GM23338 (cell line): Measurements from ENCODE around the gene TTC8. TPM values are rescaled to one million over a fixed set of nuclear protein-coding genes. Genes with fewer than 3 reads are reported as not detected.
A peak's percentile ranks its signal among the peaks of the same experiment; 100 is the strongest.

Experiments
- ATAC-seq: fragments of 200-7000 bp; cut with Tn5 transposase; 3 replicates; pipeline ENCODE4 v1.9.1; 2020
- DNase-seq: peaks from one replicate; pipeline ENCODE4 v3.0.0-alpha.2; 2015; ENCODE audit warnings: low spot score
- H2AFZ ChIP-seq: fragments of 200-600 bp; sonication (generic); 2 replicates; pipeline ENCODE4 v1.8.0; 2016; ENCODE audit warnings: antibody characterized with exemption, mild to moderate bottlenecking, moderate library complexity
- H3F3A ChIP-seq: fragments of 200-600 bp; sonication (generic); replicated peaks from 2 replicates; pipeline ENCODE4 v1.8.0; 2017; ENCODE audit warnings: antibody characterized with exemption, mixed run types, low read depth
- H3K27ac ChIP-seq: fragments of 200-600 bp; sonication (generic); 2 replicates; pipeline ENCODE4 v1.6.1; 2016; ENCODE audit warnings: low read depth
- H3K27me3 ChIP-seq: fragments of 200-600 bp; sonication (generic); 2 replicates; pipeline ENCODE4 v1.8.0; 2016; ENCODE audit warnings: mild to moderate bottlenecking, mixed run types, moderate library complexity; ENCODE audit not compliant: insufficient read depth
- H3K36me3 ChIP-seq: fragments of 200-600 bp; sonication (generic); 2 replicates; pipeline ENCODE4 v1.8.0; 2016; ENCODE audit warnings: mild to moderate bottlenecking; ENCODE audit not compliant: insufficient read depth
- H3K4me1 ChIP-seq: fragments of 200-600 bp; sonication (generic); 2 replicates; pipeline ENCODE4 v1.8.0; 2016; ENCODE audit warnings: mild to moderate bottlenecking, moderate library complexity; ENCODE audit not compliant: insufficient read depth
- H3K4me2 ChIP-seq: fragments of 200-600 bp; sonication (generic); 2 replicates; pipeline ENCODE4 v1.7.1; 2017; ENCODE audit warnings: mixed run types
- H3K4me3 ChIP-seq: fragments of 200-600 bp; sonication (generic); 2 replicates; pipeline ENCODE4 v1.6.1; 2016; ENCODE audit warnings: mixed run types
- H3K79me2 ChIP-seq: fragments of 200-600 bp; sonication (generic); replicated peaks from 2 replicates; pipeline ENCODE4 v1.8.0; 2017; ENCODE audit warnings: mild to moderate bottlenecking; ENCODE audit not compliant: insufficient read depth
- H3K9me2 ChIP-seq: fragments of 200-600 bp; sonication (generic); 2 replicates; pipeline ENCODE4 v1.8.0; 2017; ENCODE audit not compliant: insufficient read depth
- H4K20me1 ChIP-seq: fragments of 200-600 bp; sonication (generic); replicated peaks from 2 replicates; pipeline ENCODE4 v1.8.0; 2017; ENCODE audit warnings: mild to moderate bottlenecking; ENCODE audit not compliant: insufficient read depth
- H3K27ac Mint-ChIP-seq: 2 replicates; pipeline ENCODE4 v1.8.0; 2020; ENCODE audit warnings: inconsistent platforms, mild to moderate bottlenecking, moderate library complexity, mixed read lengths
- H3K27me3 Mint-ChIP-seq: 3 replicates; pipeline ENCODE4 v1.8.0; 2022; ENCODE audit warnings: low read depth, mild to moderate bottlenecking, moderate library complexity, mixed read lengths, inconsistent platforms; ENCODE audit not compliant: insufficient read depth, poor library complexity
- H3K36me3 Mint-ChIP-seq: 3 replicates; pipeline ENCODE4 v1.8.0; 2021; ENCODE audit warnings: low read depth, mild to moderate bottlenecking, inconsistent platforms, moderate library complexity, mixed read lengths
- H3K4me1 Mint-ChIP-seq: 3 replicates; pipeline ENCODE4 v1.8.0; 2020; ENCODE audit warnings: mild to moderate bottlenecking, inconsistent platforms, mixed read lengths
- H3K4me3 Mint-ChIP-seq: 3 replicates; pipeline ENCODE4 v1.8.0; 2021; ENCODE audit warnings: moderate library complexity, mild to moderate bottlenecking, inconsistent platforms, mixed read lengths
- H3K9me3 Mint-ChIP-seq: 3 replicates; pipeline ENCODE4 v1.8.0; 2020; ENCODE audit warnings: moderate library complexity, mild to moderate bottlenecking, inconsistent platforms, mixed read lengths
- CTCF ChIP-seq, 2 experiments: fragments of 200-600 bp in 1 of 2; sonication (generic) in 1 of 2; conservative IDR thresholded peaks; 2 replicates each; pipeline versions ENCODE4 v1.5.1 to v1.6.1; 2016 to 2017; ENCODE audit warnings: antibody characterized with exemption in 2 of 2, low read depth in 2 of 2, mild to moderate bottlenecking in 2 of 2, moderate library complexity in 1 of 2
- EZH2phosphoT487 ChIP-seq: fragments of 200-600 bp; sonication (generic); IDR thresholded peaks from one replicate; pipeline ENCODE4 v1.8.1; 2018; ENCODE audit warnings: antibody characterized with exemption; ENCODE audit not compliant: unreplicated experiment
- JUNB ChIP-seq: IDR thresholded peaks from one replicate; pipeline ENCODE4 v1.6.1; 2016; ENCODE audit warnings: antibody characterized with exemption; ENCODE audit not compliant: unreplicated experiment
- NANOG ChIP-seq: IDR thresholded peaks from 2 replicates; pipeline ENCODE4 v1.6.1; 2016; ENCODE audit warnings: antibody characterized with exemption, borderline replicate concordance
- POLR2AphosphoS5 ChIP-seq: IDR thresholded peaks from 2 replicates; pipeline ENCODE4 v1.6.1; 2016; ENCODE audit warnings: antibody characterized with exemption, low read depth
- REST ChIP-seq: IDR thresholded peaks from one replicate; pipeline ENCODE4 v1.6.1; 2018; ENCODE audit warnings: antibody characterized with exemption; ENCODE audit not compliant: unreplicated experiment
- ZNF331 ChIP-seq: fragments of 250-450 bp; sonication (Bioruptor Pico); IDR thresholded peaks from 2 replicates; pipeline ENCODE4 v1.5.0; 2020; ENCODE audit warnings: low read depth, mild to moderate bottlenecking, moderate library complexity
- polyA plus RNA-seq: library from polyadenylated mRNA; unstranded; fragments of >200 nt; fragmentation: Nextera tagmentation; extraction: Ambion mirVana; gene quantifications from 2 replicates; pipeline ENCODE4 v1.2.1, GENCODE V29; 2016
- total RNA-seq: library from RNA; depleted of rRNA; stranded (reverse); fragments of >200 nt; shearing (Covaris generic); gene quantifications from 2 replicates; pipeline ENCODE4 v1.2.3, GENCODE V29; 2014
- TF ChIP-seq, protein P1 (sequence below): fragments of 250-450 bp; sonication (Bioruptor Pico); IDR thresholded peaks from 2 replicates; pipeline ENCODE4 v1.5.0; 2020; ENCODE audit warnings: mild to moderate bottlenecking, moderate library complexity

The TTC8 gene
- total and polyA plus RNA-seq, 2 experiments from 2014 or later = 7.5 to 10.5 TPM

DNA sequence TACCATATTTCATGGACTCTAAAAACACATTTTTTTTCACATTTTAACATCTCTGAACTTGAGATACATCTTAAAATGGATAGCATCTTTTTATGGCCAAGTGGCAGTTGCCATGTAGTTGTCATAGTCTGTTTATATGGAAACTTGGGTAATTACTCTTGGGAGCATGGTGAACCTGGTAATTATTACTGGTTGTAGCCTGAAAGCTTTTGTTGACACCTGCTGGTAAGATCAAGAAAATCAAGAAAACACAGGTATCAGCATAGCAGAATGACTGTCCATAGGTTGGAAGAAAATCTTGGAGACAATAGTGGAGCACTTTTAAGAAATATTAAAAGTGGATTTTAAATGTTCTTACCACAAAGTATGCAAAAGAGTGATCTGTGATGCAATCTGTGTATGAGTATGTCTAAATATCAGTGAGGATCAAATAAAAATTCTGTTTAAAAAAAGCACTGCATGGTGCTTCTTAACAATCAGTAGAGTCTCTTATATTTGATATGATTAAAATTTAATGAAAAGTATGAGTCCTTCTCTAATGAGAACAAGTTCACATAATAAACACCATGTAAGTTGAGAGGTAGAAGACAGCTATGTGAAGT, 44.2 kb downstream of the TTC8 start:
- H3K4me3 Mint-ChIP-seq = no peak overlapping the region
- Histone ChIP-seq H2AFZ (no peak overlapping the region), H3K4me3 (no peak overlapping the region), H3K27ac (no peak overlapping the region), H3K27me3 (no peaks in the 10 kb centered on the region), H4K20me1 (no peaks in the 10 kb centered on the region; the same call in 1 of the 2 replicates), H3F3A (no peaks in the 10 kb centered on the region), H3K4me1 (no peaks in the 10 kb centered on the region), H3K36me3 (no peaks in the 10 kb centered on the region), H3K79me2 (no peaks in the 10 kb centered on the region), H3K9me2 (no peaks in the 10 kb centered on the region), H3K4me2 (no peak overlapping the region)
- no peaks in the 10 kb centered on the region; the same call in 2 of the 3 replicates for H3K4me1 Mint-ChIP-seq
- H3K9me3 Mint-ChIP-seq = no peaks in the 10 kb centered on the region
- no peak overlapping the region for H3K27ac Mint-ChIP-seq
- no peaks in the 10 kb centered on the region for H3K36me3 Mint-ChIP-seq
- TF ChIP-seq POLR2AphosphoS5 (no peak), CTCF (conservative IDR thresholded peaks at IDR 0.05; ENCODE audit: low read depth in 2 of 2) (peak; percentile 57 to 70)
- DNase-seq (peak; percentile 33), ATAC-seq (peak; percentile 48; the same call in 2 of the 3 replicates)
- no peaks in the 10 kb centered on the region for H3K27me3 Mint-ChIP-seq

- DNase-seq = no peak
- no peaks in the 10 kb centered on the region for H4K20me1 ChIP-seq
- no peaks in the 10 kb centered on the region for H3K9me3 Mint-ChIP-seq
- H3K27ac Mint-ChIP-seq = no peak overlapping the region
- H3K4me2 ChIP-seq = no peak overlapping the region
- H3K27me3 ChIP-seq = no peaks in the 10 kb centered on the region
- H2AFZ ChIP-seq = no peak overlapping the region
- no peaks in the 10 kb centered on the region for H3F3A ChIP-seq
- H3K4me3 Mint-ChIP-seq = no peak overlapping the region
- no peaks in the 10 kb centered on the region for H3K4me1 ChIP-seq
- no peaks in the 10 kb centered on the region for H3K9me2 ChIP-seq
- H3K36me3 Mint-ChIP-seq = no peaks in the 10 kb centered on the region
- no peak overlapping the region for H3K4me3 ChIP-seq
- H3K4me1 Mint-ChIP-seq = no peaks in the 10 kb centered on the region; the same call in 2 of the 3 replicates
- no peaks in the 10 kb centered on the region for H3K27me3 Mint-ChIP-seq
- no peak for ATAC-seq
- H3K79me2 ChIP-seq = no peaks in the 10 kb centered on the region
- H3K36me3 ChIP-seq = no peaks in the 10 kb centered on the region
- H3K27ac ChIP-seq = no peak overlapping the region
- TF ChIP-seq JUNB (no peak), NANOG (no peak), REST (no peak), ZNF331 (no peak), EZH2phosphoT487 (no peak)
- TF ChIP-seq, protein P1, sequence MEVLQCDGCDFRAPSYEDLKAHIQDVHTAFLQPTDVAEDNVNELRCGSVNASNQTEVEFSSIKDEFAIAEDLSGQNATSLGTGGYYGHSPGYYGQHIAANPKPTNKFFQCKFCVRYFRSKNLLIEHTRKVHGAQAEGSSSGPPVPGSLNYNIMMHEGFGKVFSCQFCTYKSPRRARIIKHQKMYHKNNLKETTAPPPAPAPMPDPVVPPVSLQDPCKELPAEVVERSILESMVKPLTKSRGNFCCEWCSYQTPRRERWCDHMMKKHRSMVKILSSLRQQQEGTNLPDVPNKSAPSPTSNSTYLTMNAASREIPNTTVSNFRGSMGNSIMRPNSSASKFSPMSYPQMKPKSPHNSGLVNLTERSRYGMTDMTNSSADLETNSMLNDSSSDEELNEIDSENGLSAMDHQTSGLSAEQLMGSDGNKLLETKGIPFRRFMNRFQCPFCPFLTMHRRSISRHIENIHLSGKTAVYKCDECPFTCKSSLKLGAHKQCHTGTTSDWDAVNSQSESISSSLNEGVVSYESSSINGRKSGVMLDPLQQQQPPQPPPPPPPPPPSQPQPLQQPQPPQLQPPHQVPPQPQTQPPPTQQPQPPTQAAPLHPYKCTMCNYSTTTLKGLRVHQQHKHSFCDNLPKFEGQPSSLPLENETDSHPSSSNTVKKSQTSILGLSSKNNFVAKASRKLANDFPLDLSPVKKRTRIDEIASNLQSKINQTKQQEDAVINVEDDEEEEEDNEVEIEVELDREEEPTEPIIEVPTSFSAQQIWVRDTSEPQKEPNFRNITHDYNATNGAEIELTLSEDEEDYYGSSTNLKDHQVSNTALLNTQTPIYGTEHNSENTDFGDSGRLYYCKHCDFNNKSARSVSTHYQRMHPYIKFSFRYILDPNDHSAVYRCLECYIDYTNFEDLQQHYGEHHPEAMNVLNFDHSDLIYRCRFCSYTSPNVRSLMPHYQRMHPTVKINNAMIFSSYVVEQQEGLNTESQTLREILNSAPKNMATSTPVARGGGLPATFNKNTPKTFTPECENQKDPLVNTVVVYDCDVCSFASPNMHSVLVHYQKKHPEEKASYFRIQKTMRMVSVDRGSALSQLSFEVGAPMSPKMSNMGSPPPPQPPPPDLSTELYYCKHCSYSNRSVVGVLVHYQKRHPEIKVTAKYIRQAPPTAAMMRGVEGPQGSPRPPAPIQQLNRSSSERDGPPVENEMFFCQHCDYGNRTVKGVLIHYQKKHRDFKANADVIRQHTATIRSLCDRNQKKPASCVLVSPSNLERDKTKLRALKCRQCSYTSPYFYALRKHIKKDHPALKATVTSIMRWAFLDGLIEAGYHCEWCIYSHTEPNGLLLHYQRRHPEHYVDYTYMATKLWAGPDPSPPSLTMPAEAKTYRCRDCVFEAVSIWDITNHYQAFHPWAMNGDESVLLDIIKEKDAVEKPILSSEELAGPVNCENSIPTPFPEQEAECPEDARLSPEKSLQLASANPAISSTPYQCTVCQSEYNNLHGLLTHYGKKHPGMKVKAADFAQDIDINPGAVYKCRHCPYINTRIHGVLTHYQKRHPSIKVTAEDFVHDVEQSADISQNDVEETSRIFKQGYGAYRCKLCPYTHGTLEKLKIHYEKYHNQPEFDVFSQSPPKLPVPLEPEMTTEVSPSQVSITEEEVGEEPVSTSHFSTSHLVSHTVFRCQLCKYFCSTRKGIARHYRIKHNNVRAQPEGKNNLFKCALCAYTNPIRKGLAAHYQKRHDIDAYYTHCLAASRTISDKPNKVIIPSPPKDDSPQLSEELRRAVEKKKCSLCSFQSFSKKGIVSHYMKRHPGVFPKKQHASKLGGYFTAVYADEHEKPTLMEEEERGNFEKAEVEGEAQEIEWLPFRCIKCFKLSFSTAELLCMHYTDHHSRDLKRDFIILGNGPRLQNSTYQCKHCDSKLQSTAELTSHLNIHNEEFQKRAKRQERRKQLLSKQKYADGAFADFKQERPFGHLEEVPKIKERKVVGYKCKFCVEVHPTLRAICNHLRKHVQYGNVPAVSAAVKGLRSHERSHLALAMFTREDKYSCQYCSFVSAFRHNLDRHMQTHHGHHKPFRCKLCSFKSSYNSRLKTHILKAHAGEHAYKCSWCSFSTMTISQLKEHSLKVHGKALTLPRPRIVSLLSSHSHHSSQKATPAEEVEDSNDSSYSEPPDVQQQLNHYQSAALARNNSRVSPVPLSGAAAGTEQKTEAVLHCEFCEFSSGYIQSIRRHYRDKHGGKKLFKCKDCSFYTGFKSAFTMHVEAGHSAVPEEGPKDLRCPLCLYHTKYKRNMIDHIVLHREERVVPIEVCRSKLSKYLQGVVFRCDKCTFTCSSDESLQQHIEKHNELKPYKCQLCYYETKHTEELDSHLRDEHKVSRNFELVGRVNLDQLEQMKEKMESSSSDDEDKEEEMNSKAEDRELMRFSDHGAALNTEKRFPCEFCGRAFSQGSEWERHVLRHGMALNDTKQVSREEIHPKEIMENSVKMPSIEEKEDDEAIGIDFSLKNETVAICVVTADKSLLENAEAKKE (CRISPR knock-in tag) = no peak
These were observed 46.3 kb downstream of the TTC8 start for GRCh38 chr14:88870777-88871176.
